Measurements from ENCODE around the gene POLR3GL.
A peak's percentile ranks its signal among the peaks of the same experiment; 100 is the strongest.

The POLR3GL gene

GRCh38 chr1:146007489-146008133, 43.1 kb downstream of the POLR3GL start:
- H3K4me3 ChIP-seq, result no peak overlapping the region
- no peaks in the 10 kb centered on the region for H3K27me3 ChIP-seq
- no peaks in the 10 kb centered on the region for H3K9me3 ChIP-seq (replicated peaks in 1 of 11)
- peak overlapping the region in 9 of 11 experiments; percentile 23 to 85 (median 69); a peak in 16 of 22 replicates for H3K27ac ChIP-seq
- H3K9ac ChIP-seq, result peak overlapping the region in 6 of 11 experiments; percentile 3 to 69 (median 53); a peak in 6 of 22 replicates
- H3K4me2 ChIP-seq, result peak overlapping the region in 1 of 11 experiments; percentile 67; a peak in 1 of 22 replicates
- H3K4me1 ChIP-seq, result peaks cover 8 to 36% (median 12%) of the 10 kb centered on the region in 10 experiments; a peak in 19 of 20 replicates
- no peaks in the 10 kb centered on the region for H4K20me1 ChIP-seq
- no peak; a peak in 2 of 22 replicates for TF ChIP-seq Cebpa-rat (IDR thresholded peaks at IDR 0.05)
- H3K36me3 ChIP-seq, result no peaks in the 10 kb centered on the region

GRCh38 chr1:146010126-146010738, 45.7 kb downstream of the POLR3GL start:
- no peaks in the 10 kb centered on the region for H4K20me1 ChIP-seq
- no peak overlapping the region for H3K4me3 ChIP-seq
- peak overlapping the region in 3 of 11 experiments; percentile 14 to 36 (median 18); a peak in 2 of 22 replicates for H3K9ac ChIP-seq
- no peaks in the 10 kb centered on the region for H3K9me3 ChIP-seq (replicated peaks in 1 of 11)
- TF ChIP-seq Cebpa-rat (IDR thresholded peaks at IDR 0.05), result no peak
- H3K27me3 ChIP-seq, result no peaks in the 10 kb centered on the region
- H3K27ac ChIP-seq, result peak overlapping the region in 2 of 11 experiments; percentile 23 to 41; a peak in 2 of 22 replicates
- no peaks in the 10 kb centered on the region for H3K36me3 ChIP-seq
- peak overlapping the region in 2 of 11 experiments; percentile 13 to 55; a peak in 3 of 22 replicates for H3K4me2 ChIP-seq
- H3K4me1 ChIP-seq, result peaks cover 6 to 35% (median 12%) of the 10 kb centered on the region in 10 experiments; a peak in 19 of 20 replicates

DNA sequence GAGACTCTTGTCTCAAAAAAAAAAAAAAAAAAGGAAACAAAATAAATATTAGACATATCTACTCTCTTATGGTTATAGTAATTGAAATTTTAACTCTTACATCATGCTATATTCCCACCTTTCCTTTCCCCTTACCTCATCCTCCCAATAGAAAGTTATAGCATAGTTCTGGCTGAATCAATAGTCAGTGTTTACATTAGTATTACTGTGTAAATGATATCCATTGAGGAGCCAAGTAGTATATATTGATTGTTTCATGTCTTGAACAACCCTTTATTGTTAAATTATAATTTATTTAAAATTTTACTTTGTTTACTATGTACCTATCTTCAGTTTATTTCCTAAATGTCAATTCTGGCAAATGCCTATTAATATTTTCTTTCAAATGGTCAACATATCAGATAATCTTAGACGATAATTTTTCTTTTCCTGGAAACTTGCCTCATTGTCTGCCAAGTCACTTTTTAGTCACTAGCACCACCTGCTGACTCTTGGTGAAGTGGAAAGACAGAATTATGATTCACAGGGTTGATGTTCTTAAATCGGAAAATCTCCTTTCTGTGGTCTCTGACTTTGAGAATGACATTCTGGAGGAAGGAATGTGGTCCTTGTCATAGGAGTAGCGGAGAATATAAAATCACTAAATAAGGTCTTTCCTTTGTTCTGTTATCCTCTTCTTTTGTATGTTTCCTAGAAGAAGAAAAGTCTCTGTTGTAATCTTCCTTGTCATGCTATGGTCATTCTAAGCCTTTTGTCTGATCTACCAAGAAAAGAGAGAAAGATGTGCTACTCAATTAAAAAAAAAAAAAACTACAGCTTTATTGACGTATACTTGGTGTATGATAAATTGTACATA, 48.4 kb downstream of the POLR3GL start:
- no peaks in the 10 kb centered on the region for H3K36me3 ChIP-seq
- no peak for TF ChIP-seq Cebpa-rat (IDR thresholded peaks at IDR 0.05)
- H3K4me1 ChIP-seq, result peaks cover 0 to 14% (median 2%) of the 10 kb centered on the region in 10 experiments; a peak in 7 of 20 replicates
- peaks cover 0 to 5% (median under 1%) of the 10 kb centered on the region in 11 experiments; a peak in 6 of 22 replicates for H3K27me3 ChIP-seq
- no peaks in the 10 kb centered on the region for H3K9me3 ChIP-seq (replicated peaks in 1 of 11)
- H3K4me2 ChIP-seq, result no peak overlapping the region
- no peak overlapping the region for H3K9ac ChIP-seq
- no peaks in the 10 kb centered on the region for H4K20me1 ChIP-seq
- no peak overlapping the region for H3K4me3 ChIP-seq
- H3K27ac ChIP-seq, result no peak overlapping the region

GRCh38 chr1:146013559-146013922, 49.1 kb downstream of the POLR3GL start:
- H3K4me1 ChIP-seq, result peaks cover 0 to 14% (median 2%) of the 10 kb centered on the region in 10 experiments; a peak in 7 of 20 replicates
- H3K27ac ChIP-seq, result no peak overlapping the region
- H3K9ac ChIP-seq, result no peak overlapping the region
- H3K4me2 ChIP-seq, result no peak overlapping the region
- H3K36me3 ChIP-seq, result no peaks in the 10 kb centered on the region
- H3K9me3 ChIP-seq (replicated peaks in 1 of 11), result no peaks in the 10 kb centered on the region
- no peaks in the 10 kb centered on the region for H4K20me1 ChIP-seq
- TF ChIP-seq Cebpa-rat (IDR thresholded peaks at IDR 0.05), result no peak
- no peak overlapping the region for H3K4me3 ChIP-seq
- peaks cover 0 to 11% (median 7%) of the 10 kb centered on the region in 11 experiments; a peak in 12 of 22 replicates for H3K27me3 ChIP-seq

- Histone ChIP-seq H3K27me3 (peaks cover 15 to 32% (median 27%) of the 10 kb centered on the region in 11 experiments; a peak in 21 of 22 replicates), H3K36me3 (no peaks in the 10 kb centered on the region), H3K4me1 (peaks cover 0 to 2% (median 0%) of the 10 kb centered on the region in 10 experiments; a peak in 2 of 20 replicates), H3K4me3 (no peak overlapping the region), H3K4me2 (no peak overlapping the region), H3K9ac (no peak overlapping the region), H4K20me1 (no peaks in the 10 kb centered on the region), H3K9me3 (replicated peaks in 1 of 11) (peaks cover 0 to 8% (median 0%) of the 10 kb centered on the region in 11 experiments; a peak in 1 of 22 replicates), H3K27ac (no peak overlapping the region)
- no peak for TF ChIP-seq Cebpa-rat (IDR thresholded peaks at IDR 0.05)
Observed at GRCh38 chr1:146016891-146017290, 52.4 kb downstream of the POLR3GL start.

GRCh38 chr1:146019231-146020057, 55.0 kb downstream of the POLR3GL start:
- no peak for TF ChIP-seq Cebpa-rat (IDR thresholded peaks at IDR 0.05)
- Histone ChIP-seq H3K4me2 (no peak overlapping the region), H3K4me1 (peaks cover 0 to 6% (median 4%) of the 10 kb centered on the region in 10 experiments; a peak in 7 of 20 replicates), H3K27ac (no peak overlapping the region), H3K9ac (no peak overlapping the region), H3K36me3 (no peaks in the 10 kb centered on the region), H4K20me1 (no peaks in the 10 kb centered on the region), H3K27me3 (peaks cover 15 to 32% (median 27%) of the 10 kb centered on the region in 11 experiments; a peak in 21 of 22 replicates), H3K9me3 (replicated peaks in 1 of 11) (peaks cover 0 to 8% (median 0%) of the 10 kb centered on the region in 11 experiments; a peak in 1 of 22 replicates), H3K4me3 (no peak overlapping the region)

- peak overlapping the region in 1 of 11 experiments; percentile 14; a peak in 1 of 22 replicates for H3K4me2 ChIP-seq
- no peaks in the 10 kb centered on the region for H4K20me1 ChIP-seq
- H3K9ac ChIP-seq, result no peak overlapping the region
- peaks cover 0 to 8% (median 0%) of the 10 kb centered on the region in 11 experiments; a peak in 1 of 22 replicates for H3K9me3 ChIP-seq (replicated peaks in 1 of 11)
- peaks cover 15 to 32% (median 27%) of the 10 kb centered on the region in 11 experiments; a peak in 21 of 22 replicates for H3K27me3 ChIP-seq
- TF ChIP-seq Cebpa-rat (IDR thresholded peaks at IDR 0.05), result no peak
- H3K36me3 ChIP-seq, result no peaks in the 10 kb centered on the region
- no peak overlapping the region for H3K27ac ChIP-seq
- no peak overlapping the region for H3K4me3 ChIP-seq
- peaks cover 0 to 6% (median 4%) of the 10 kb centered on the region in 10 experiments; a peak in 7 of 20 replicates for H3K4me1 ChIP-seq
Observed at GRCh38 chr1:146020058-146021049, 55.9 kb downstream of the POLR3GL start.
